ENCODE measurements around the gene PROSER3.

GRCh38 chr19:35757749-35758608, at the start of gene PROSER3:
- TF ChIP-seq CTCF (IDR thresholded peaks at IDR 0.05; ENCODE audit: low read depth, low read length, poor library complexity, severe bottlenecking) (no peak), EZH2phosphoT487 (IDR thresholded peaks at IDR 0.05; ENCODE audit: borderline replicate concordance, low read length) (no peak)
